Thyroid gland (tissue), 4 donors: ENCODE data around the gene OTUD4. TPM values are rescaled to one million over a fixed set of nuclear protein-coding genes. Genes with fewer than 3 reads are reported as not detected.
"Not testable (repeated sequence)": the region's sequence is repeated elsewhere in the genome, so short reads cannot be mapped to it uniquely, and the experiment has no call there.

Source experiments
- DNase-seq, 2 donors: peaks; one replicate each; pipeline ENCODE4 v3.0.0-alpha.2; 2019
- H3K27ac ChIP-seq, 3 donors: fragments of 200-600 bp; sonication (generic); 1 replicate in 2 of 3; 2 replicates in 1 of 3; pipeline ENCODE4 v1.5.1; 2016 to 2019; ENCODE audit warnings: mild to moderate bottlenecking in 1 of 3, moderate library complexity in 1 of 3
- H3K27me3 ChIP-seq: fragments of 200-600 bp; sonication (generic); one replicate; pipeline ENCODE4 v1.5.1; 2019
- H3K36me3 ChIP-seq, 2 donors: fragments of 200-600 bp; sonication (generic); one replicate each; pipeline ENCODE4 v1.5.1; 2016 to 2019
- H3K4me1 ChIP-seq, 2 donors: fragments of 200-600 bp; sonication (generic); one replicate each; pipeline ENCODE4 v1.5.1; 2017 to 2019
- H3K4me3 ChIP-seq, 3 donors: fragments of 200-600 bp; sonication (generic); replicated peaks in 1 of 3; 1 replicate in 2 of 3; 2 replicates in 1 of 3; pipeline ENCODE4 v1.5.1; 2016; ENCODE audit warnings: mild to moderate bottlenecking in 1 of 3
- H3K9me3 ChIP-seq: fragments of 200-600 bp; sonication (generic); one replicate; pipeline ENCODE4 v1.5.1; 2017
- CTCF ChIP-seq, 6 experiments: fragments of 200-600 bp in 3 of 6; fragments of 450-650 bp in 3 of 6; sonication (generic) in 3 of 6; IDR thresholded peaks; one replicate each; pipeline ENCODE4 v1.5.1; 2016 to 2019; ENCODE audit warnings: antibody characterized with exemption in 6 of 6, mild to moderate bottlenecking in 2 of 6, inconsistent platforms in 1 of 6, moderate library complexity in 1 of 6
- POLR2A ChIP-seq, 2 donors: fragments of 450-650 bp; IDR thresholded peaks; one replicate each; pipeline ENCODE4 v1.6.1; 2017; ENCODE audit warnings: antibody characterized with exemption in 2 of 2, mild to moderate bottlenecking in 2 of 2, moderate library complexity in 1 of 2
- WGBS, 2 donors: methylation state at CpG; one replicate each; pipeline ENCODE4 v1.1.5; 2017; 5-methylcytosine and 5-hydroxymethylcytosine counted together
- intact Hi-C: fragments of 100-400 bp; cut with DNase I; formaldehyde crosslinking; loops from one replicate; pipeline ENCODE4 v1.15.1; 2023
- total RNA-seq, 4 donors: library from RNA; depleted of rRNA; stranded (reverse); fragments of >200 nt; gene quantifications; one replicate each; pipeline ENCODE4 v1.2.3, GENCODE V29; 2016

Gene OTUD4
- total RNA-seq, 4 donors from 2014 or later = 28.5 to 43.7 (median 32.6) TPM

GRCh38 chr4:145181091-145181501, 707 bp upstream of the OTUD4 start:
- H3K27ac ChIP-seq = peak overlapping the region; percentile 57 to 98 (median 90)
- no peaks in the 10 kb centered on the region for H3K9me3 ChIP-seq
- peaks cover 25 to 33% of the 10 kb centered on the region in 2 donors for H3K4me1 ChIP-seq
- no peaks in the 10 kb centered on the region for H3K36me3 ChIP-seq
- 8 to 18% methylated on average over 7 of the region's 7 CpGs for WGBS, 2 donors
- TF ChIP-seq POLR2A (IDR thresholded peaks at IDR 0.05) (no peak), CTCF (IDR thresholded peaks at IDR 0.05) (peak in 1 of 6 experiments; percentile 8)
- intact Hi-C loops = no loop called here
- DNase-seq = no peak
- no peaks in the 10 kb centered on the region for H3K27me3 ChIP-seq
- H3K4me3 ChIP-seq = peak overlapping the region in 2 of 3 donors; percentile 20 to 66

- Histone ChIP-seq H3K27ac (peak overlapping the region; percentile 97 to 98 (median 98)), H3K4me1 (peaks cover 32 to 44% of the 10 kb centered on the region in 2 donors), H3K4me3 (peak overlapping the region; percentile 66 to 85 (median 81))
- intact Hi-C loops, DNase-seq, H3K27me3 ChIP-seq, H3K36me3 ChIP-seq, H3K9me3 ChIP-seq: not testable (repeated sequence)
- WGBS, 2 donors = 0% methylated on average over 28 of the region's 57 CpGs; no CpG with 5 or more reads in 1 of the 2 donors
These were observed 510 bp downstream of the OTUD4 start for GRCh38 chr4:145179861-145180297.

- WGBS, 2 donors = 1% methylated on average over 28 to 31 of the region's 36 CpGs
- DNase-seq = peak; percentile 74 to 78
- Histone ChIP-seq H3K4me3 (peak overlapping the region in 2 of 3 donors; percentile 51 to 66), H3K27me3 (no peaks in the 10 kb centered on the region), H3K9me3 (no peaks in the 10 kb centered on the region), H3K4me1 (peaks cover 32 to 44% of the 10 kb centered on the region in 2 donors), H3K36me3 (no peaks in the 10 kb centered on the region), H3K27ac (peak overlapping the region; percentile 97 to 98 (median 98))
- intact Hi-C loops = no loop called here
- TF ChIP-seq CTCF (IDR thresholded peaks at IDR 0.05) (no peak), POLR2A (IDR thresholded peaks at IDR 0.05) (peak in 1 of 2 donors; percentile 69)
These were observed 1.0 kb downstream of the OTUD4 start for GRCh38 chr4:145179281-145179860.

- Histone ChIP-seq H3K9me3 (no peaks in the 10 kb centered on the region), H3K4me1 (peaks cover 32 to 44% of the 10 kb centered on the region in 2 donors), H3K27me3 (no peaks in the 10 kb centered on the region), H3K27ac (peak overlapping the region; percentile 97 to 98 (median 98)), H3K4me3 (peak overlapping the region in 2 of 3 donors; percentile 51 to 66), H3K36me3 (peaks cover 0 to 2% of the 10 kb centered on the region in 2 donors)
- no peak for DNase-seq
- WGBS, 2 donors = 3 to 6% methylated on average over 5 of the region's 5 CpGs
- TF ChIP-seq POLR2A (IDR thresholded peaks at IDR 0.05) = no peak
- TF ChIP-seq CTCF (IDR thresholded peaks at IDR 0.05) = no peak
- intact Hi-C loops = no loop called here
These were observed 1.6 kb downstream of the OTUD4 start for GRCh38 chr4:145178740-145179280.

GRCh38 chr4:145177906-145178538, 2.4 kb downstream of the OTUD4 start:
- H3K9me3 ChIP-seq = no peaks in the 10 kb centered on the region
- peak overlapping the region in 2 of 3 donors; percentile 57 to 98 for H3K27ac ChIP-seq
- DNase-seq = no peak
- WGBS, 2 donors = 31 to 37% methylated on average over 9 of the region's 9 CpGs
- peaks cover 32 to 43% of the 10 kb centered on the region in 2 donors for H3K4me1 ChIP-seq
- H3K4me3 ChIP-seq = peak overlapping the region in 1 of 3 donors; percentile 66
- peaks cover 0 to 3% of the 10 kb centered on the region in 2 donors for H3K36me3 ChIP-seq
- intact Hi-C loops = no loop called here
- no peaks in the 10 kb centered on the region for H3K27me3 ChIP-seq
- TF ChIP-seq CTCF (IDR thresholded peaks at IDR 0.05) (no peak), POLR2A (IDR thresholded peaks at IDR 0.05) (no peak)
